Neural progenitor cell (in vitro differentiated cells): Measurements from ENCODE around the gene TRIM34.

Source experiments
- EZH2phosphoT487 ChIP-seq: fragments of 200-600 bp; sonication (generic); IDR thresholded peaks from 2 replicates; pipeline ENCODE4 v1.6.1; 2017; ENCODE audit warnings: antibody characterized with exemption
- TF ChIP-seq, protein P1 (sequence below): fragments of 200-600 bp; sonication (generic); IDR thresholded peaks from 2 replicates; pipeline ENCODE4 v1.5.1; 2017; ENCODE audit warnings: antibody characterized with exemption, mild to moderate bottlenecking

DNA sequence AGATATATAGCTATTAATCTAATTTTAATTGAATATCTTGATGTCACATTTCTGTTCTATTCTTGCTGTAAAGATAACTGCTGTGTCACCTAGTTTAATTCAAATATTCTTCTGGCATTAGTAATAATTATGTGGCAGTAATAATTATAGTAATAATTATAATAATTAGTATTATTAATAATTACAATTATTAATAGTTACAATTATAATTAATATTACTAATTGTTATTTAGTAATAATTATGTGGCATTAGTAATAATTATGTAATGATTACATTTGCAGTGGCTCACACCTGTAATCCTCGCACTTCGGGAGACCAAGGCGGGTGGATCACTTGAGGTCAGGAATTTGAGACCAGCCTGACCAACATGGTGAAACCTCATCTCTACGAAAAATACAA lies 61.6 kb downstream of the TRIM34 start:
- TF ChIP-seq, protein P1, sequence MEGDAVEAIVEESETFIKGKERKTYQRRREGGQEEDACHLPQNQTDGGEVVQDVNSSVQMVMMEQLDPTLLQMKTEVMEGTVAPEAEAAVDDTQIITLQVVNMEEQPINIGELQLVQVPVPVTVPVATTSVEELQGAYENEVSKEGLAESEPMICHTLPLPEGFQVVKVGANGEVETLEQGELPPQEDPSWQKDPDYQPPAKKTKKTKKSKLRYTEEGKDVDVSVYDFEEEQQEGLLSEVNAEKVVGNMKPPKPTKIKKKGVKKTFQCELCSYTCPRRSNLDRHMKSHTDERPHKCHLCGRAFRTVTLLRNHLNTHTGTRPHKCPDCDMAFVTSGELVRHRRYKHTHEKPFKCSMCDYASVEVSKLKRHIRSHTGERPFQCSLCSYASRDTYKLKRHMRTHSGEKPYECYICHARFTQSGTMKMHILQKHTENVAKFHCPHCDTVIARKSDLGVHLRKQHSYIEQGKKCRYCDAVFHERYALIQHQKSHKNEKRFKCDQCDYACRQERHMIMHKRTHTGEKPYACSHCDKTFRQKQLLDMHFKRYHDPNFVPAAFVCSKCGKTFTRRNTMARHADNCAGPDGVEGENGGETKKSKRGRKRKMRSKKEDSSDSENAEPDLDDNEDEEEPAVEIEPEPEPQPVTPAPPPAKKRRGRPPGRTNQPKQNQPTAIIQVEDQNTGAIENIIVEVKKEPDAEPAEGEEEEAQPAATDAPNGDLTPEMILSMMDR, result no peak
- TF ChIP-seq EZH2phosphoT487, result no peak
